ENCODE results near the gene GID4. TPM values are rescaled to one million over a fixed set of nuclear protein-coding genes. Genes with fewer than 3 reads are reported as not detected.

The GID4 gene
- total and polyA plus RNA-seq, 2 of the 13 experiments (the other 11 are each of a cell fraction or from before 2014, with no cell fraction given) = 4.3 to 6.1 TPM

- no peak for TF ChIP-seq ZNF512B (CRISPR knock-in tag; IDR thresholded peaks at IDR 0.05; ENCODE audit: borderline replicate concordance)
- TF ChIP-seq THAP7 (CRISPR knock-in tag; IDR thresholded peaks at IDR 0.05) = no peak
- TF ChIP-seq RCOR2 (CRISPR knock-in tag; IDR thresholded peaks at IDR 0.05) = no peak
- TF ChIP-seq HNRNPK (IDR thresholded peaks at IDR 0.05; ENCODE audit: low read depth, low read length, poor library complexity, severe bottlenecking) = no peak
- no peak for TF ChIP-seq ZNF431 (CRISPR knock-in tag; IDR thresholded peaks at IDR 0.05; ENCODE audit: borderline replicate concordance, low read depth)
- TF ChIP-seq ZNF251 (CRISPR knock-in tag; IDR thresholded peaks at IDR 0.05) = no peak
- TF ChIP-seq ZHX2 (IDR thresholded peaks at IDR 0.05; ENCODE audit: low read depth) = no peak
- TF ChIP-seq ZHX2 (CRISPR knock-in tag; IDR thresholded peaks at IDR 0.05; ENCODE audit: borderline replicate concordance) = no peak
- no peak for TF ChIP-seq MXD3 (CRISPR knock-in tag; IDR thresholded peaks at IDR 0.05)
Measured at GRCh38 chr17:18016426-18016825, 22.8 kb upstream of the GID4 start (continued).

All from HepG2 (cell line).